ENCODE results near the gene CDKAL1.

GRCh38 chr6:20847904-20848303, 313.6 kb downstream of the CDKAL1 start:
- no peak for TF ChIP-seq YY1 (IDR thresholded peaks at IDR 0.05; ENCODE audit: insufficient read depth, insufficient read length)
- TF ChIP-seq SUZ12 (IDR thresholded peaks at IDR 0.05; ENCODE audit: extremely low read depth, insufficient read depth, insufficient read length) = no peak
- no peak for TF ChIP-seq ZNF274 (IDR thresholded peaks at IDR 0.05; ENCODE audit: low read depth, low read length)
